ENCODE measurements around the gene AZGP1.
"Not testable (repeated sequence)": the region's sequence is repeated elsewhere in the genome, so short reads cannot be mapped to it uniquely, and the experiment has no call there.

GRCh38 chr7:99991543-99991942 is 15.7 kb upstream of the AZGP1 start:
- TF ChIP-seq TAF1 (IDR thresholded peaks at IDR 0.05; ENCODE audit: borderline replicate concordance, low read depth, low read length); CTCF (IDR thresholded peaks at IDR 0.05): not testable (repeated sequence)

Measured in SK-N-SH (cell line).